C4-2B (cell line): ENCODE results near the gene GTF2E1.

Experiments
- ZFX ChIP-seq: fragments of 450-650 bp; IDR thresholded peaks from 2 replicates; pipeline ENCODE4 v1.6.1; 2017
- TF ChIP-seq, protein P1 (sequence below): fragments of 450-650 bp; conservative IDR thresholded peaks from 2 replicates; pipeline ENCODE4 v1.5.1; 2017; ENCODE audit warnings: mild to moderate bottlenecking

DNA sequence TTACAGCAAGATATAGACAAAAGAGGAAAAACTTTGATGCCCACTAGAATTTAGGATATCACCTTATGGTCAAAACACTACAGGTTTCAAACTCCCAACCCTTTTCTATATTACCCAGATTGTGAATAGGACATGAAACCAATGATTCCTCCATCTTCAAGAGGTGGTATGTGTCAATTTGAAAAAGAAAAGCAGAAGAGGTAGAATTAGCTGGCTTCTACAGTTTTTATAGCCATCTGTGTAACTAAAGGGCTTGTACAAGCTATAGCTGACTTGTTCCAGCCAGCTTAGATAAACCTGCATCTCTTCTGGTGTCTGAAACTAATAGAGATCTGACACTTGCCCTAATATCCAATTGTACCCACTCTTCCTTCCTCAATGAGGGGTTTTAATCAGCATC is 35.6 kb upstream of the GTF2E1 start:
- TF ChIP-seq, protein P1, sequence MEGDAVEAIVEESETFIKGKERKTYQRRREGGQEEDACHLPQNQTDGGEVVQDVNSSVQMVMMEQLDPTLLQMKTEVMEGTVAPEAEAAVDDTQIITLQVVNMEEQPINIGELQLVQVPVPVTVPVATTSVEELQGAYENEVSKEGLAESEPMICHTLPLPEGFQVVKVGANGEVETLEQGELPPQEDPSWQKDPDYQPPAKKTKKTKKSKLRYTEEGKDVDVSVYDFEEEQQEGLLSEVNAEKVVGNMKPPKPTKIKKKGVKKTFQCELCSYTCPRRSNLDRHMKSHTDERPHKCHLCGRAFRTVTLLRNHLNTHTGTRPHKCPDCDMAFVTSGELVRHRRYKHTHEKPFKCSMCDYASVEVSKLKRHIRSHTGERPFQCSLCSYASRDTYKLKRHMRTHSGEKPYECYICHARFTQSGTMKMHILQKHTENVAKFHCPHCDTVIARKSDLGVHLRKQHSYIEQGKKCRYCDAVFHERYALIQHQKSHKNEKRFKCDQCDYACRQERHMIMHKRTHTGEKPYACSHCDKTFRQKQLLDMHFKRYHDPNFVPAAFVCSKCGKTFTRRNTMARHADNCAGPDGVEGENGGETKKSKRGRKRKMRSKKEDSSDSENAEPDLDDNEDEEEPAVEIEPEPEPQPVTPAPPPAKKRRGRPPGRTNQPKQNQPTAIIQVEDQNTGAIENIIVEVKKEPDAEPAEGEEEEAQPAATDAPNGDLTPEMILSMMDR: no peak
- no peak for TF ChIP-seq ZFX
